Bronchial epithelial cell (primary cell): ENCODE measurements around the gene ADAD2. TPM values are rescaled to one million over a fixed set of nuclear protein-coding genes. Genes with fewer than 3 reads are reported as not detected.

Experiments
- DNase-seq: peaks from one replicate; pipeline ENCODE4 v3.0.0-alpha.2; 2010; ENCODE audit warnings: low read depth
- FAIRE-seq: peaks from 2 replicates; lab custom pipeline; 2011; peaks lifted over from hg19 to GRCh38; lab: Jason Lieb, UNC
- H3K27me3 ChIP-seq: 2 replicates; pipeline ENCODE4 v1.5.1; 2011; ENCODE audit warnings: low read length; ENCODE audit not compliant: control insufficient read depth, insufficient read depth
- H3K36me3 ChIP-seq: 2 replicates; pipeline ENCODE4 v1.5.1; 2011; ENCODE audit warnings: low read length; ENCODE audit not compliant: control insufficient read depth, insufficient read depth
- H3K4me3 ChIP-seq: 2 replicates; pipeline ENCODE4 v1.5.1; 2011; ENCODE audit warnings: mild to moderate bottlenecking, low read depth, low read length, control low read depth
- total RNA-seq: library from RNA; depleted of rRNA; stranded (reverse); fragments of >200 nt; gene quantifications from 2 replicates; pipeline ENCODE4 v1.2.1, GENCODE V29; 2014
- TF ChIP-seq, protein P1 (sequence below): IDR thresholded peaks from 2 replicates; pipeline ENCODE4 v1.5.1; 2011; ENCODE audit warnings: mild to moderate bottlenecking, moderate library complexity, low read length, control low read depth, inconsistent platforms; ENCODE audit not compliant: insufficient read depth, severe bottlenecking

The ADAD2 gene
- total RNA-seq, 1 donor from 2014 or later, result not detected

DNA sequence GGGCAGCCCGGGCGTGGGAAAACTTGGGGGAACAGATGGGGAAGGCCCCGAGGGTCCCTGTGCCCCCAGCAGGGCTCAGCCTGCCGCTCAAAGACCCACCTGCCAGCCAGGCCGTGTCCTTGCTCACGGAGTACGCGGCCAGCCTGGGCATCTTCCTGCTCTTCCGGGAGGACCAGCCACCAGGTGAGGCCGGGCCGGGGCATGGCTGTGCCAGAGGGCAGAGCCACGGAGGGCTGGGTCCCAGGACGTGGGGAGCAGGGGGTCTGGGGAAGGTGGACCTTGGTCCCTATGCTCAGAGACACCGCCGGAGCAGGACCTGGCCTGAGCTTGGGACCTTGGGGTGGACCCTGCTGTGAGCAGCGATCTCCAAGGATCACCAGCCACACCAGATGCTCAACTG, 509 bp downstream of the ADAD2 start:
- TF ChIP-seq, protein P1, sequence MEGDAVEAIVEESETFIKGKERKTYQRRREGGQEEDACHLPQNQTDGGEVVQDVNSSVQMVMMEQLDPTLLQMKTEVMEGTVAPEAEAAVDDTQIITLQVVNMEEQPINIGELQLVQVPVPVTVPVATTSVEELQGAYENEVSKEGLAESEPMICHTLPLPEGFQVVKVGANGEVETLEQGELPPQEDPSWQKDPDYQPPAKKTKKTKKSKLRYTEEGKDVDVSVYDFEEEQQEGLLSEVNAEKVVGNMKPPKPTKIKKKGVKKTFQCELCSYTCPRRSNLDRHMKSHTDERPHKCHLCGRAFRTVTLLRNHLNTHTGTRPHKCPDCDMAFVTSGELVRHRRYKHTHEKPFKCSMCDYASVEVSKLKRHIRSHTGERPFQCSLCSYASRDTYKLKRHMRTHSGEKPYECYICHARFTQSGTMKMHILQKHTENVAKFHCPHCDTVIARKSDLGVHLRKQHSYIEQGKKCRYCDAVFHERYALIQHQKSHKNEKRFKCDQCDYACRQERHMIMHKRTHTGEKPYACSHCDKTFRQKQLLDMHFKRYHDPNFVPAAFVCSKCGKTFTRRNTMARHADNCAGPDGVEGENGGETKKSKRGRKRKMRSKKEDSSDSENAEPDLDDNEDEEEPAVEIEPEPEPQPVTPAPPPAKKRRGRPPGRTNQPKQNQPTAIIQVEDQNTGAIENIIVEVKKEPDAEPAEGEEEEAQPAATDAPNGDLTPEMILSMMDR, result no peak
- DNase-seq, result no peak
- FAIRE-seq, result no peak

DNA sequence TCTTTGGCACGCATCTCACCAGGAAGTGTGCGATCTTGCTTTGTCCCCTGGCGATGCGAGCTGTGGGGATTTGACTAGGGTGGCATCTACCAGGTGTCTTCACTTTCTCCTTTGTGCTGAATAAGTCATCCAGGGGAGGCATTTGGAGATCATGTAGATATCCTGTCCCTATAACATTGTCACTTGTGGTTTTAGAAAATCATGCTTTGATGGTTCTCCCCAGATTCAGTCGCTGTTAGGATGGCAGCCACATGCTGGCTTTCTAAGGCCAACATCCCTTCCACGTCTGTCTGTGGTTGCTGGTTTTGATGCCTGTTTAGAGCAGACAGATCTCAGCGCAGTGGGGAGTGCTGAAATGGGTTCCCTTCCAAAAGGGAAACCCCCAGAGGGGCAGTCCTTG, 2.5 kb downstream of the ADAD2 start:
- Histone ChIP-seq H3K36me3 (no peaks in the 10 kb centered on the region), H3K27me3 (no peaks in the 10 kb centered on the region), H3K4me3 (no peak overlapping the region)
- DNase-seq (no peak), FAIRE-seq (peak; percentile 82)
- TF ChIP-seq, protein P1, result no peak

More for the DNA sequence above, 509 bp downstream of the ADAD2 start:
- H3K4me3 ChIP-seq, result no peak overlapping the region
- H3K36me3 ChIP-seq, result no peaks in the 10 kb centered on the region
- H3K27me3 ChIP-seq, result no peaks in the 10 kb centered on the region

DNA sequence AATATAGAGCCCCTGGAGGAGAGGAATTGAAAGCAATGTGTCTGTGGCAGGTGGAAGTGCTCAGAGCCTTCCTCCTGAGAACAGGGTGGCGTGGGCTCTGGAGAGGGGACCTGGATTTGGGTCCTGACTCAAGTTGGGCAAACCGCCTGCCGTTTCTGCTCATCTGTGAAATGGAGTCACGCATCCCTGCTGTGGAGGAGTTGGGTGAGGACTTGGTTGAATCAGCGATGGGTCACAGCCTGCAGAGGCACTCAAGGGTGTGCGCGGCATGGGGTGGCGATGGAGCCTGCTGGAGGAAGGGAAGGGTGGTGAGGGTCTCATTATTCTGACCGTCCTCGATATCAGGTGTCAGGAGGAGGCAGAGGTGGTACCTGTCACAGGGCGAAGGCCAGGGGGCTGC, 3.1 kb downstream of the ADAD2 start:
- H3K4me3 ChIP-seq, result no peak overlapping the region
- DNase-seq, result no peak
- TF ChIP-seq, protein P1, result no peak
- H3K27me3 ChIP-seq, result no peaks in the 10 kb centered on the region
- H3K36me3 ChIP-seq, result no peaks in the 10 kb centered on the region
- FAIRE-seq, result no peak

DNA sequence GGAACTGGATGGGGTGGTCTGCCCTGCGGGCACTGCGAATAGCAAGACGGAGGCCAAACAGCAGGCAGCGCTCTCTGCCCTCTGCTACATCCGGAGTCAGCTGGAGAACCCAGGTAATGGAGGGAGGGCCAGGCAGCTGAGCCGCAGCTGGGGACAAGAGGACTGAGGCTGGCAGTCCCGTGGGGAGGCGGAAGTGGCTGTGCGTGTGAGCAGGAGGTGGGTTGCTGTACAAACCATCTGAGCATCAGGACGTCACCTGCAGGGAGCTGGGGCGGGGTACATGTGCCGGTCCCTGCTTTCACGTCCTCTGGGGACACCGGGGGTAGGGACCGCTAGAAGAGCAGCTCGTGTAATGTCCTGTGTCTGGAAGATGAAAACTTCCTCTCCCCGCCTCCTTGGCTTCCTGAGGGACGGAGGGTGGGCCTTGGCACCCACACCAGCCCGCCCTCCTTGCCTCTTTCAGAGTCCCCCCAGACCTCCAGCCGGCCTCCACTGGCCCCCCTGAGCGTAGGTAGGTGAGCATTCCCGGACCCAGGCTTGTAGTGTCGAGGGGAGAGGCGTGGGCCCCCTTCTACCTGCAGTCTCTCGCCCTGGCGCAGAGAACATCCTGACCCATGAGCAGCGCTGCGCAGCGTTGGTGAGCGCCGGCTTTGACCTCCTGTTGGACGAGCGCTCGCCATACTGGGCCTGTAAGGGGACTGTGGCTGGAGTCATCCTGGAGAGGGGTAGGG, 3.7 kb downstream of the ADAD2 start:
- Histone ChIP-seq H3K36me3 (no peaks in the 10 kb centered on the region), H3K27me3 (no peaks in the 10 kb centered on the region), H3K4me3 (no peak overlapping the region)
- TF ChIP-seq, protein P1, result no peak
- no peak for DNase-seq
- FAIRE-seq, result no peak

DNA sequence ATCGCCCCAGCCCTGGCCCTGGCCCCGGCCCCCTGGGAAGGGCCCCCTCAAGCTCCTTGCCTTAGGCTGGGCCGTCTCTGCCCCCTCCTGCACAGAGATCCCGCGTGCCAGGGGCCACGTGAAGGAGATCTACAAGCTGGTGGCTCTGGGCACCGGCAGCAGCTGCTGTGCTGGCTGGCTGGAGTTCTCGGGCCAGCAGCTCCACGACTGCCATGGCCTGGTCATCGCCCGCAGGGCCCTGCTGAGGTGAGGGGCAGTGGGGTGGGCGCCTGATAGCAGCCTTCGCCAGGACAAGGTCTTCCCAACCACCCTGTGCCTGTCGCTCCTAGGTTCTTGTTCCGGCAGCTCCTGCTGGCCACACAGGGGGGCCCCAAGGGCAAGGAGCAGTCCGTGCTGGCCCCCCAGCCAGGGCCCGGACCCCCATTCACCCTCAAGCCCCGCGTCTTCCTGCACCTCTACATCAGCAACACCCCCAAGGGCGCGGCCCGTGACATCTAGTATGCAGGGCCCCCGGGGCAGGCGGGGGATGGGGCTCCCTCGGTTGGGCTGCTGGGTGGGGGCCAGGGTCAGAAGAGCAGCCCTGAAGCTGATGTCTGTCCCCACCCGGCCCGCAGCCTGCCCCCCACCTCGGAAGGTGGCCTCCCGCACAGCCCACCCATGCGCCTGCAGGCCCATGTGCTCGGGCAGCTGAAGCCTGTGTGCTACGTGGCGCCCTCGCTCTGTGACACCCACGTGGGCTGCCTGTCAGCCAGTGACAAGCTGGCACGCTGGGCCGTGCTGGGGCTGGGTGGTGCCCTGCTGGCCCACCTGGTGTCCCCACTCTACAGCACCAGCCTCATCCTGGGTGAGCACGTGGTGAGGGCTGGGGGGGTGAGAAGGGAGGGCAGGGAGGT, 4.5 kb downstream of the ADAD2 start:
- DNase-seq, result no peak
- FAIRE-seq, result no peak
- peak overlapping the region; percentile 5 for H3K4me3 ChIP-seq
- no peaks in the 10 kb centered on the region for H3K27me3 ChIP-seq
- H3K36me3 ChIP-seq, result no peaks in the 10 kb centered on the region
- TF ChIP-seq, protein P1, result no peak
